NCI-H510A (cell line): ENCODE results near the gene C13orf46.

Source experiments
- DNase-seq: peaks from one replicate; lab custom pipeline; 2025; lab: John Stamatoyannopoulos, UW

The C13orf46 gene

GRCh38 chr13:114009590-114010400 is 35.9 kb upstream of the C13orf46 start:
- no peak for DNase-seq

GRCh38 chr13:114008964-114009589 is 35.2 kb upstream of the C13orf46 start:
- no peak for DNase-seq

- no peak for DNase-seq
Measured at GRCh38 chr13:114007566-114007965, 33.7 kb upstream of the C13orf46 start.

GRCh38 chr13:114005206-114005724 is 31.4 kb upstream of the C13orf46 start:
- DNase-seq, result no peak

- DNase-seq, result no peak
Measured at GRCh38 chr13:114004420-114005205, 30.7 kb upstream of the C13orf46 start.

- DNase-seq, result no peak
Measured at GRCh38 chr13:114002771-114003321, 29.0 kb upstream of the C13orf46 start.

GRCh38 chr13:114002009-114002544 is 28.2 kb upstream of the C13orf46 start:
- DNase-seq, result no peak

GRCh38 chr13:114001331-114002008 is 27.6 kb upstream of the C13orf46 start:
- no peak for DNase-seq

GRCh38 chr13:114000151-114001040 is 26.5 kb upstream of the C13orf46 start:
- no peak for DNase-seq

- DNase-seq, result no peak
Measured at GRCh38 chr13:113999618-113999910, 25.7 kb upstream of the C13orf46 start.

GRCh38 chr13:113998781-113999617 is 25.1 kb upstream of the C13orf46 start:
- DNase-seq, result no peak

- DNase-seq, result no peak
Measured at GRCh38 chr13:113997845-113998751, 24.2 kb upstream of the C13orf46 start.

- DNase-seq, result no peak
Measured at GRCh38 chr13:113996912-113997745, 23.3 kb upstream of the C13orf46 start.

GRCh38 chr13:113996081-113996911 is 22.4 kb upstream of the C13orf46 start:
- DNase-seq, result no peak

GRCh38 chr13:113995051-113995601 is 21.2 kb upstream of the C13orf46 start:
- no peak for DNase-seq

- DNase-seq, result no peak
Measured at GRCh38 chr13:113992276-113993005, 18.6 kb upstream of the C13orf46 start.
